ENCODE measurements around the gene GSTK1. TPM values are rescaled to one million over a fixed set of nuclear protein-coding genes. Genes with fewer than 3 reads are reported as not detected.

Gene GSTK1
- total RNA-seq, 1 experiment from 2014 or later = 79.9 TPM

GRCh38 chr7:143237366-143237765 is 25.9 kb upstream of the GSTK1 start:
- H3K27me3 Mint-ChIP-seq (ENCODE audit: insufficient read depth, unreplicated experiment) = peaks cover 28% of the 10 kb centered on the region
- ChIA-PET CTCF (interaction anchor here (0.8 to 6.4 kb wide), 4 partner anchors 22 to 179 kb away, joined by 3 to 131 read pairs (median 4); no protein-coding TSS in a partner anchor), POLR2A (no interaction called here)
- peaks cover 13% of the 10 kb centered on the region for H3K9me3 Mint-ChIP-seq (ENCODE audit: unreplicated experiment)
- no peak for TF ChIP-seq CTCF (IDR thresholded peaks at IDR 0.05; ENCODE audit: unreplicated experiment)
- H3K4me3 Mint-ChIP-seq (ENCODE audit: unreplicated experiment) = no peak overlapping the region
- no peak for DNase-seq (ENCODE audit: unreplicated experiment)
- BruUV-seq (replicated peaks) = no TSS peak
- H3K27ac Mint-ChIP-seq (ENCODE audit: low read depth, unreplicated experiment) = no peak overlapping the region
- H3K4me1 Mint-ChIP-seq (ENCODE audit: insufficient read depth, unreplicated experiment) = peaks cover 15% of the 10 kb centered on the region
- no peaks in the 10 kb centered on the region for H3K36me3 Mint-ChIP-seq (ENCODE audit: insufficient read depth, unreplicated experiment)
- intact Hi-C loops (cut with micrococcal nuclease) = no loop called here

GRCh38 chr7:143238289-143238980 is 24.8 kb upstream of the GSTK1 start:
- POLR2A ChIA-PET = no interaction called here
- TF ChIP-seq CTCF (IDR thresholded peaks at IDR 0.05; ENCODE audit: unreplicated experiment) = no peak
- H3K27ac Mint-ChIP-seq (ENCODE audit: low read depth, unreplicated experiment) = no peak overlapping the region
- intact Hi-C loops (cut with micrococcal nuclease) = no loop called here
- peaks cover 28% of the 10 kb centered on the region for H3K27me3 Mint-ChIP-seq (ENCODE audit: insufficient read depth, unreplicated experiment)
- no peaks in the 10 kb centered on the region for H3K36me3 Mint-ChIP-seq (ENCODE audit: insufficient read depth, unreplicated experiment)
- no TSS peak for BruUV-seq (replicated peaks)
- no peak overlapping the region for H3K4me3 Mint-ChIP-seq (ENCODE audit: unreplicated experiment)
- no peak for DNase-seq (ENCODE audit: unreplicated experiment)
- H3K9me3 Mint-ChIP-seq (ENCODE audit: unreplicated experiment) = peaks cover 13% of the 10 kb centered on the region
- peaks cover 15% of the 10 kb centered on the region for H3K4me1 Mint-ChIP-seq (ENCODE audit: insufficient read depth, unreplicated experiment)
- CTCF ChIA-PET = interaction anchor here (0.6 to 6.4 kb wide), 9 partner anchors 18 to 616 kb away, joined by 3 to 131 read pairs (median 20); partner anchors contain the start of genes EPHA1 and TAS2R40

- DNase-seq (ENCODE audit: unreplicated experiment) = peak; percentile 68
- TF ChIP-seq CTCF (IDR thresholded peaks at IDR 0.05; ENCODE audit: unreplicated experiment) = no peak
- Mint-ChIP-seq H3K4me1 (ENCODE audit: insufficient read depth, unreplicated experiment) (peaks cover 15% of the 10 kb centered on the region), H3K27me3 (ENCODE audit: insufficient read depth, unreplicated experiment) (peaks cover 28% of the 10 kb centered on the region), H3K9me3 (ENCODE audit: unreplicated experiment) (peaks cover 13% of the 10 kb centered on the region), H3K36me3 (ENCODE audit: insufficient read depth, unreplicated experiment) (no peaks in the 10 kb centered on the region), H3K27ac (ENCODE audit: low read depth, unreplicated experiment) (peak overlapping the region; percentile 39), H3K4me3 (ENCODE audit: unreplicated experiment) (no peak overlapping the region)
- no TSS peak for BruUV-seq (replicated peaks)
- CTCF ChIA-PET = interaction anchor here (0.5 to 6.4 kb wide), 55 partner anchors 8 to 1054 kb away, joined by 3 to 131 read pairs (median 7); partner anchors contain the start of genes CASP2, CLCN1, EPHA1 and GSTK1
- POLR2A ChIA-PET = interaction anchor here (0.6 to 2.0 kb wide), 12 partner anchors 21 to 651 kb away, joined by 3 to 13 read pairs (median 4); partner anchors contain the start of genes CASP2 and GSTK1
- intact Hi-C loops (cut with micrococcal nuclease) = loop anchor here (1.0 to 2.0 kb wide), 4 partner anchors 61 to 176 kb away; partner anchors contain the start of gene ZYX
These were observed 23.4 kb upstream of the GSTK1 start for GRCh38 chr7:143239813-143240212.

Measured in MCF 10A (cell line).